Measurements from ENCODE around the gene ABCA10. TPM values are rescaled to one million over a fixed set of nuclear protein-coding genes. Genes with fewer than 3 reads are reported as not detected.

The ABCA10 gene
- total and polyA plus RNA-seq, 2 of the 13 experiments (the other 11 are each of a cell fraction or from before 2014, with no cell fraction given): 0.02 to 0.08 TPM

- TF ChIP-seq PTBP1 (IDR thresholded peaks at IDR 0.05; ENCODE audit: low read depth, low read length, poor library complexity, severe bottlenecking): no peak
- TF ChIP-seq CEBPG (CRISPR knock-in tag; IDR thresholded peaks at IDR 0.05): peak; percentile 58
- TF ChIP-seq ISL2 (CRISPR knock-in tag; IDR thresholded peaks at IDR 0.05): peak; percentile 16; the same call in 1 of the 2 replicates
- TF ChIP-seq NONO (IDR thresholded peaks at IDR 0.05): no peak
- no peak; the same call in 1 of the 2 replicates for TF ChIP-seq NONO (CRISPR knock-in tag; conservative IDR thresholded peaks at IDR 0.05)
- no peak for TF ChIP-seq HMGA1 (CRISPR knock-in tag; conservative IDR thresholded peaks at IDR 0.05)
- TF ChIP-seq, protein P1, sequence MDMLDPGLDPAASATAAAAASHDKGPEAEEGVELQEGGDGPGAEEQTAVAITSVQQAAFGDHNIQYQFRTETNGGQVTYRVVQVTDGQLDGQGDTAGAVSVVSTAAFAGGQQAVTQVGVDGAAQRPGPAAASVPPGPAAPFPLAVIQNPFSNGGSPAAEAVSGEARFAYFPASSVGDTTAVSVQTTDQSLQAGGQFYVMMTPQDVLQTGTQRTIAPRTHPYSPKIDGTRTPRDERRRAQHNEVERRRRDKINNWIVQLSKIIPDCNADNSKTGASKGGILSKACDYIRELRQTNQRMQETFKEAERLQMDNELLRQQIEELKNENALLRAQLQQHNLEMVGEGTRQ (IDR thresholded peaks at IDR 0.05; ENCODE audit: low read depth, low read length): no peak
- TF ChIP-seq, protein P1 (CRISPR knock-in tag; IDR thresholded peaks at IDR 0.05; ENCODE audit: borderline replicate concordance): peak; percentile 23; the same call in 1 of the 2 replicates
- no peak for TF ChIP-seq MBD4 (IDR thresholded peaks at IDR 0.05; ENCODE audit: borderline replicate concordance, low read length)
- no peak for TF ChIP-seq ZNF775 (CRISPR knock-in tag; IDR thresholded peaks at IDR 0.05; ENCODE audit: borderline replicate concordance)
- TF ChIP-seq BCL6 (CRISPR knock-in tag; IDR thresholded peaks at IDR 0.05): peak; percentile 36; the same call in 1 of the 2 replicates
- TF ChIP-seq SOX13 (IDR thresholded peaks at IDR 0.05): no peak
- 0 out of 4 replicates have a peak, but pooled peaks of 1 of the 2 experiments have one; percentile 13 for TF ChIP-seq SOX13 (CRISPR knock-in tag; conservative IDR thresholded peaks at IDR 0.05 in 1 of 2, IDR thresholded peaks at IDR 0.05 in 1 of 2)
- TF ChIP-seq MIXL1 (CRISPR knock-in tag; IDR thresholded peaks at IDR 0.05): no peak
- TF ChIP-seq ZBTB7A (CRISPR knock-in tag; IDR thresholded peaks at IDR 0.05): no peak
- TF ChIP-seq ELF3 (CRISPR knock-in tag; IDR thresholded peaks at IDR 0.05): 0 out of 2 replicates have a peak, but pooled peaks have one; percentile 5
- 0 out of 2 replicates have a peak, but pooled peaks have one; percentile 3 for TF ChIP-seq ZBTB43 (CRISPR knock-in tag; conservative IDR thresholded peaks at IDR 0.05)
Measured at GRCh38 chr17:69269131-69269998, 40.7 kb upstream of the ABCA10 start (continued).
